SK-N-SH treated with all-trans-retinoic acid at 6 μM for 48 hours (cell line): ENCODE measurements around the gene CACNB2.
A peak's percentile ranks its signal among the peaks of the same experiment; 100 is the strongest.

ENCODE experiments used
- ISL1 ChIP-seq: fragments of 250-450 bp; sonication (Bioruptor Pico); IDR thresholded peaks from 2 replicates; pipeline ENCODE4 v2.1.2; 2022; ENCODE audit warnings: mild to moderate bottlenecking, moderate library complexity
- PATZ1 ChIP-seq: fragments of 250-450 bp; sonication (Bioruptor Pico); IDR thresholded peaks from 2 replicates; pipeline ENCODE4 v1.8.0; 2020; ENCODE audit warnings: mild to moderate bottlenecking, moderate library complexity, borderline replicate concordance
- POU6F1 ChIP-seq: fragments of 250-450 bp; sonication (Bioruptor Pico); IDR thresholded peaks from 2 replicates; pipeline ENCODE4 v1.8.0; 2021; ENCODE audit warnings: low read depth, mild to moderate bottlenecking, moderate library complexity, borderline replicate concordance
- RARB ChIP-seq: fragments of 250-450 bp; sonication (Bioruptor Pico); IDR thresholded peaks from 2 replicates; pipeline ENCODE4 v1.8.0; 2021; ENCODE audit warnings: mild to moderate bottlenecking, moderate library complexity
- SNAI2 ChIP-seq: fragments of 250-450 bp; sonication (Bioruptor Pico); IDR thresholded peaks from 2 replicates; pipeline ENCODE4 v1.5.0; 2020; ENCODE audit warnings: mild to moderate bottlenecking, moderate library complexity
- TCF4 ChIP-seq: fragments of 250-450 bp; sonication (Bioruptor Pico); IDR thresholded peaks from 2 replicates; pipeline ENCODE4 v1.8.0; 2021; ENCODE audit warnings: mild to moderate bottlenecking, moderate library complexity, borderline replicate concordance
- TOX ChIP-seq: fragments of 250-450 bp; sonication (Bioruptor Pico); IDR thresholded peaks from 2 replicates; pipeline ENCODE4 v1.8.0; 2021; ENCODE audit warnings: mild to moderate bottlenecking, moderate library complexity, borderline replicate concordance
- ZFP3 ChIP-seq: fragments of 250-450 bp; sonication (Bioruptor Pico); IDR thresholded peaks from 2 replicates; pipeline ENCODE4 v1.5.0; 2020; ENCODE audit warnings: mild to moderate bottlenecking, moderate library complexity

- TF ChIP-seq POU6F1 (CRISPR knock-in tag) (no peak), RARB (no peak), TCF4 (CRISPR knock-in tag) (0 out of 2 replicates have a peak, but pooled peaks have one; percentile 38), ISL1 (no peak), ZFP3 (CRISPR knock-in tag) (no peak), SNAI2 (CRISPR knock-in tag) (no peak), TOX (CRISPR knock-in tag) (no peak), PATZ1 (CRISPR knock-in tag) (no peak)
These were observed 4.7 kb downstream of the CACNB2 start for GRCh38 chr10:18144928-18145327.
